NCI-H128 (cell line): ENCODE data around the gene MAP3K14.

Experiments
- DNase-seq: peaks from one replicate; lab custom pipeline; 2025; ENCODE audit not compliant: unreplicated experiment; lab: John Stamatoyannopoulos, UW

MAP3K14 gene

DNA sequence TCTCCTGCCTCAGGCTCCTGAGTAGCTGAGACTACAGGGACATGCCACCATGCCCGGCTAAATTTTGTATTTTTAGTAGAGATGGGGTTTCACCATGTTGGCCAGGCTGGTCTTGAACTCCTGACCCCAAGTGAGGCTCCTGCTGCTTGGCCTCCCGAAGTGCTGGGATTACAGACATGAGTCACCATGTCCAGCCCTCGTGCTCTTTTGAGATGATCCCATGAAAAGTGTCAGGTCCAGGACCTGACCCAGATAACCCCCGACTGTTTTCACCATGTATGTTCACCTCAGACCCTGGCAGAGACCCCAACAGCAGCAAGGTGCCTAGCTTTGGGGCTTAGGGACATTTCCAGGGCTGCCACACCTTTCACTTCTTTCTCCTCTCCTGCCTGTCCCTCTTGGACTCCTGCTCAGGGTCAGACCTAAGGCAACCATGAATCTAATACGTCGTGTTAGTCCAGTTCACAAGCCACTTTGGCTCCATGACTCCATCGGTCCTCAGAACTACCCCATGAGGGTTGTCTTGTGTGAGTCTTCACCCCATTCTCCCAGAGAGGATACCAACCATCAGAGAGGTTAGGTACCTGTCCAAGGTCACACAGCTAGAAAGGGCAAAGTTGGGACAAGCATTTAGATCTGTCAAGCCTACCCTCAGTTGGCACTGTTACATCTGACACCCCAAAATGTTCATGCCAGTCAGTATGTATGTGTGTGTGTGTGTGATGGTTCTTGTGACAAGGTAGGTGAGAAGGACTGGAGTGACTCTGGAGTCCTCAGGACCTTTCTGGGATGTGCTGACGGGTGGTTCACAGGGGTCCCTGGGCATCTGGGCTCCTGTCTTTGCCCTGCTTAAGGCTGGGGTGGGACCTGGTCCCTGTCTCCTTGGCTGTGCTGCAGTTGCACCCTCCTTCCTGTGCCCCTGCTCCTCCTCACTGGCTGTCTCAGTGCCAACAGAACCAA lies 23.1 kb upstream of the MAP3K14 start:
- DNase-seq, result no peak

DNA sequence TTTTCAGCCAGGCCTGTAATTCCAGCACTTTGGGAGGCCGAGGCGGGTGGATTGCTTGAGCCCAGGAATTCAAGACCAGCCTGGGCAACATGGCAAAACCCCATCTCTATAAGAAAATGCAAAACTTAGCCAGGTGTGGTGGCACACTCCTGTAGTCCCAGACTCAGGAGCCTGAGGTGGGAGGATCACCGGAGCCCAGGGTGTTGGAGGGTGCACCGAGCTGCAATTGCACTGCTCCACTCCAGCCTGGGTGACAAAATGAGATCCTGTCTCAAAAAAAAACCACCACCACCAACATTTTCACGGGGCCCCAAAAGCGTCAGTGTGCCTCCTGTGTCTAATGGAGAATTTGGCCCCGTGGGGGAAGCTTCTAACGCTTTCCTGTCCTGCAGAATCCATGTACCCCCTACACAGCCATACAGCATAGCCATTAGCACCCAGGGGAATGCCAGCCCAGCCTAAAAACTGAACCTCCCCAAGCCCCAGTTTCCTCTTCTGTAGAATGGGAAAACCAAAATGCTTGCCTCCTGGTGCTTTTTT lies 22.2 kb upstream of the MAP3K14 start:
- DNase-seq, result no peak

DNA sequence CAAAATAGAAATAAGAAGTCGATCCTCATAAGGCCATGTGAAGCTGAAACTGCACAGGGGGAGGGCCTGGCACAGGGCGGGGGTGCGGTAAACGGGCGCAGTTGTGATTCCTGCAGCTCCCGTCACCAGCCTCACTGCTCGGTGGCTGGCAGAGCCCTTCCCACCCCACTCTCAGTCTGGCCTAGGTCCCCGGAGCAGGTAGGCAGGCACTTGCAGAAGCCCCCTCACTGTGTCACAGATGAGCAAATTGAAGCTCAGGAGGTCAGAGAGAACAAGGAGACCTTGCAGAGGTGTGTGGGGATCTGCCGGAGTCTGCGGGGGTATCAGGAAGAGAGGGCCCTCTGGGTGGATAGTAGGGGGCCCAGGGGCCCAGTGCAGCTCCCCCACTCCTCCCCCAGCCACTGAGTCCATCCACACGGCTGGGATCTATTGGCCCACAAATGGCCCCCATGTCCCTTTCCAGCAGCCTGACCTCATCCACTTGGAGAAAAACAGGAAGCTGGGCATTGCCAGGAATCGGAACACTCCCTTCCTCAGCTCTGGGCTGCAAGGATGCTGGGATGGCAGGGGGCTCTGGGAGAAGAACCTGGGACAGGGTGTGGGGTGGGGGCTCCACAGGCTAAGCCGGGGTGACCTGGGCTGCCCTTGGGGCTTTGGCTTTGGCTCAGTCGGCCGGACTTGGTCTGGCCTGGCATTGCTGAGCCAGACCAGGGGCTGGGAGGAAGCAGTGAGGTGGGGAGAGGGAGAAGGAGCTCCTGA lies 21.4 kb upstream of the MAP3K14 start:
- DNase-seq, result no peak

DNA sequence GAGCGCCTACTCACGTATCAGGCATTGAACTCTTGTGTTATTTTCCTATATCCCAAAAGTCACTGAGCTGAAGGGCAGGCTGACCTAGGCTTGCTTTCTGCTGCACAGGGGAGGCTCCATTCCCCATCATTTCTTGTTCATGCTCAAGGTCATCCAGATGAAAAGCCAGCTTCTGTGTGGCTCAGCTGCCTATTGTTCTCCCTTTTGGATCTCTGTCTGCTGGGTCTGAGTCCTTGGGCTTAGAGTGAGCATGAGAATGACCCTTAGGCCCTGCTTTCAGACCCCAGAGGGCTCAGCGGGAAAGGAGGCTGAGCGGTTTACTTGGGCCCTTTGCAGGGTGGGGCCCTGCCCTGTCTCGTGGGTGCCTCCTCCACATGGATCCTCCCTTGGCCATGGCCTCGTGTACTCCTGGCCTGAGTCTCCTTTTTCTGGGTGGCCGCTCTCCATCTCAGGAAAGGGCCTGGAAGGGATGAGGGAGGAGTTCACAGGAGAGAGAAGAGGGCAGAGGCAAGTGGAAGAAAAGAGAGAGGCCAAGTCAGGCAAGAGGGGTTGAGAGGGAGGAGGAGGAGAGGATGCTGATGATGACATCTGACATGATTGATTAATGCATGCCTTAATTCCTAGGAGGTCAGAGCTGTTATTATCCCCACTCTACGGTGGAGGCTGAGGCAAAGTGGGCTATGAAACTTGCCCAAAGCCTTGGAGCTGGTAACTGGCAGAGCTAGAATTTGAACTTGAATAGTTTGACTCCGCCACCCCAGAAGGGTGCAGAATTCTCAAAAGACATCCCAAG lies 19.8 kb upstream of the MAP3K14 start:
- DNase-seq, result no peak

DNA sequence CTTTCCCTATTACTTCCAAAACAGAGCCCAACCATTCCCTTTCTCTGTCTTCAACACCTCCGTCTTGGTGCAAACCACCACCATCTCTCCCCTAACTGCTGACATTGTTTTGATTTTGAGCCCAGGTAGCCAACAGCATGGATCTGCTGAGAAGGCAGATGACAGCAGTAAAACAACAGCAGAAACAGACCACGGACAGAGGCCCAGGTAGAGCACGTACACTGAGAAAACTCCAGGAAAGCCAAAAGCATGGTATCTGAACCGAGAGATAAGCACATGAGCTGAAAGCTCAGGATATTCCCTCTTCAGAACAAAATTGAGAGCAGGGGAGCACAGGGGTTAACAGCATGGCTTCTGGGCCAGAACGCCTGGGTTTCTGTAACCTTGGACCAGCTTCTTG lies 18.9 kb upstream of the MAP3K14 start:
- no peak for DNase-seq

DNA sequence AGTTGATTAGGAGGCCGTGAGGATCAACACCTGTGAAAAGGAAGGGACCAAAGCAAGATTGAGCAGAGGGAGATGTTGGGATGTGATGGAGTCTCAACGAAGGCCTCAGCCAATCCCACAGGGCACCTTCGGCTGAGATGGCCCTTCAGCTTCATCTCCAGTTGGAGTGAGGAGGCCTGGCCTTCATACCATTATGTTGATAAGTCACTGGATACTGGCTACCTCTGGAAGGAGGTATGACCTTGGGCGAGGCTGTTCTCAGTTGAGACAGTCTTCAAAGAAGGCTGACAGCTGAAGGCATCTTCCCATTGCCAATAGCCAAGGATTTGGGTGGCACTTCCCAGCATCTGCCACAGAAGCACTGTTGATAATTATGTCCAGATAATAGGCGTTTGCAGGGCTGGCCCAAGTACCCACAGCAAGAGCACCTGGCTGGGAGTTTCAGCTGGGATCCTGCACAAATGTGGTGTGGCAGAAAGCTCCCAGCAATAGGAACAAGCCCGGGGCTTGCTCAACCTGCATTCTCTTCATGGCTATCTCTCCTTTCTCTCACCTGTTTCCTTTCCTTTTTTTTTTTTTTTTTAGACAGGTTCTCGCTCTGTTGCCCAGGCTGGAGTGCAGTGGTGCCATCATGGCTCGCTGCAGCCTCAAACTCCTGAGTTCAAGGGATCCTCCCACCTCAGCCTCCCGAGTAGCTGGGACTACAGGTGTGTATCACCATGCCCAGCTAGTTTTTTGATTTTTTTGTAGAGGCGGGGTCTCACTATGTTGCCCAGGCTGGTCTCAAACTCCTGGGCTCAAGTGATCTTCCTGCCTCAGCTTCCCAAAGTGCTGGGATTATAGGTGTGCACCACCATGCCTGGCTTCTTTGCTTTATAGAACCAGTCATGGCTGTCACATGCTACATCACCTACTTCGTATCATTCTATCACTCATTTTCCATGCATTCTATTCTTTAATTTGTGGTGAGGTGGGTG lies 18.2 kb upstream of the MAP3K14 start:
- DNase-seq, result no peak

DNA sequence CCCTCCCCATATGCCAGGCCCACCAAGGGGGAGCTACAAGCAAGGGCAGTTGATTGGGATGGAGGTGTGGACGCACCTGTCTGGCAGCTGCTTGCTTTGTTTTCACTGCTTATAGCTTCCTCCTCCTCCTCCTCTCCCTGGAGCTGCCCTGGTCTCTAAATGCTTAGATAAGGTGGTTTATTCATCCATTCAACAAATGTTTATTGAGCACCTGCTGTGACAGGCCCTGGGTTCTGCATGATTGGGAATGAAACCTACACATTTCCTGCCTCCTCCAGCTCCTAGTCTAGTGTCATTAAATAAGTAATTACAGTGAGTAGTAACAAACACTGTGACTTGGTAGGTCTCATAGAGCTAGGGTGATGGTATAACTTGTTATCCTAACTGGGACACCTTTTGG lies 17.4 kb upstream of the MAP3K14 start:
- no peak for DNase-seq

DNA sequence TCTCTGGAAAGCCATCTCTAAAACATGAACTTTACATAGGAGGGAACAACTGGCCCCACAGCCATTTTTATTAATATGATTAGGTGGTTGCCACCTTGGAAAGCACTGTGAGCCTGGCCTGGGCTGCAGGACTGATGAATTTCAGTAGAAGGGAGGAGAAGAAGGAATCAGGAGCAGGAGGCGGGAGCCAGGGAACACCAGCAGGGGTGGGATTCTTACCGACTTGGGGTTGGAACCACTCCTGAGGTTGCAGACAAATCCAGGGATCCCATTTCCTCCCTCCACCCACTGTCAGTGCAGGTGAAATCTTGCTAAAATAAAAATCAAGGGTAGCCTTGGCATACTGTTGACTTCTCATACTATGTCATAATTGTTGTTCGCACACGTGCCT lies 16.9 kb upstream of the MAP3K14 start:
- DNase-seq, result no peak

DNA sequence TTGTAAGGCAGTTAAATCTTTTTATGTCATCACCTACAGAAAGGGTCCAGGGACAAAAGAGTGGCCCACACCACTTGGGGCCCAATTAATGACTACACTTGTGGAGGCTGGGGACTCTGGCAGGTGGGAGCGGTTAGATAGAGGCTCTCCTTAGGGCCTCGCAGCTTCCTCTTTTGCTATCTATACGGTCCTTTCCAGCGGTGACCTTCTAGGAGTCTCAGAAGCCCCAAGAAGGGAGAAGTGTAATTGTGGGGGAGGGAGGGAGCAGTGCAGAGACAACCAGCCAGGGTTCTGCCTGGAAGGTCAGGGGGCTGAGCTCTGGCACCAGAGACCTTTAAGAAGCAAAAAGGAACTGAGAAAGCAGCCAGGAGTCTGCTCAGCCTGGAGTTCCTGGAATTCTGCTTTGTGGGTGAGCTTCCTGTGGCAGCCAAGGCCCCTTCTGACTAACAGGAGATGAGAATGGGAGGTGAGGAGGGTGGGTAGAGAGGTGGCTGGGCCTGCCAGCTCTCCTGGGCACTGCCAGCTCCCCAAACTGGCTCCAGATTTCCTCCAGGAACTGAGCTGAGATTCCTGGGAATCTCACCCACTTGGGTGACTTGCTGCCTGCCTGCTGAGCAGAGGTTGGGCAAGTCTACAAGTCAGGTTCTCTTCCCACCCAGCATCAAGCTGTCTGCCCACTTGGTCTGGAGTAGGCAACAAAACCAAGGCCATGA lies 16.3 kb upstream of the MAP3K14 start:
- DNase-seq, result no peak

DNA sequence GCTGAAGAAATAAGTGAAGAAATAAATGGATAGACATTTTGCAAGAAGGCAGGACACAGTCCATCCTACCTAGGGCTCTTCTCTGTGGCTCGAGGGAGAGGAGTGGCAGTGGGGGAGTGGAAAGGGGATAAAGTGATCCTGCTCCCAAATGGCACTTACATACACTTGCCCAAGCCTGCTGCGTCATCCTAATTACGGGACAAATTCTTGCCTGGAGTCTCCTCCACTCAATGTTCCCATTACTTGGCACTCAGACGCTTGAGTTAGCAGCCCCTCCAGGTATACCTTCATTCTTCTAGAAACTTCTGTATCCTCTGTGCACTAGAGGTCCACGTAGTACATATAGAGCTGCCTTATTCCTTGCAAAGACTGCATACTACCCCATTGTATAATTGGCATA lies 15.7 kb upstream of the MAP3K14 start:
- no peak for DNase-seq

DNA sequence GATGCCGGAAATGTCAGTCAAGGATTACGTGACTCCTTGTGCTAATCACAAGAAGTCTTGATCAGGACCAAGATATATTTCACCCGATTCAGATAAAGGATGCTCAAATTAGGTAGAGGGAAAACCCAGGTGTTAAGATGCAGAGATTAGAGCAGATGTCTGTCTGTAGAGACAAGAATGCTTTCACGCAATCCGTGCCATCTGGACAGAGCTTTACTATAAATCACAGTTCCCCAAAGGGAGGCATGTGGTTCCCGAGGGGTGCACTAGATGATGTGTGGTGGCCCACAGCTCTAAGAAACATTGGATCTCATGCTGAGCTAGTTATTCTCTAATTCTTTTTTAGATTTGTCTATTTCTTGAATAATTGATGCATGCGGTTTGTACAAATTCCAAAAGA lies 9.8 kb upstream of the MAP3K14 start:
- DNase-seq, result no peak

DNA sequence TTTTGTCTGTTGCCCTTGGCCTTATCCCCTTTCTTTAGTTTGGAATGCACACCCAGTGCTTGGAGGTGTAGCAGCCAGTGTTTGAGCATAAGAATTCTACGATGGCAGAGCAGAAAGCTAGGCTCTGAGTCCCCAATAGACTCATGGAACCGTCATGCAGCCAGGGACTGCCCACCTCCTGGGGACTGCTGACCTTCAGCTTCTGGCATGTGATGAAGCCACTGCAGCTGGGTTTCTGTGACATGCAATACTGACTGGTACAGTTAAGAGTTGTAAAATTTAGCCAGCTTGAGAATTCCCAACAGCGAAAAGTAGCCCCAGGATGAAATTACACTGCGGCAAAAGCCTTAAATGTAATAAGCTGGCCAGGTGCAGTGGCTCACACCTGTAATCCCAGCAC lies 9.0 kb upstream of the MAP3K14 start:
- no peak for DNase-seq

DNA sequence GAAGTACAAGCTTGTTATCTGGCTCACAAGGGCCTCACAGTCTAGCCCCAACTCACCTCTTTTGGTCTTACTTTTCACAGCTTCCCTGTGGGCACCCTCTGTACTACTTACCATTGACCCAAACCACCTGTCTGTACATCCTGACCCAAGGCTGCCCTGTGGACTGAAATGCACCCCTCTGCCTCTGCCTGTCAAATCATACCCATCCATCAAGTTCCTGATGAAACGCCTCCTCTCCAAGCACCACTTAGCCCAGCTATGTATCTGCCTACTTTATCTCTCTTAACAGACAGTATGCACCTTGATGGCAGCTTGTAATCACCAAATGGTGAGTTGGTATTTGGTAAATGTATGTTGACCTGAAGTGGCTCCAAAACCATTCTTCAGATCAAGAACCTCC lies 7.5 kb upstream of the MAP3K14 start:
- DNase-seq, result no peak

DNA sequence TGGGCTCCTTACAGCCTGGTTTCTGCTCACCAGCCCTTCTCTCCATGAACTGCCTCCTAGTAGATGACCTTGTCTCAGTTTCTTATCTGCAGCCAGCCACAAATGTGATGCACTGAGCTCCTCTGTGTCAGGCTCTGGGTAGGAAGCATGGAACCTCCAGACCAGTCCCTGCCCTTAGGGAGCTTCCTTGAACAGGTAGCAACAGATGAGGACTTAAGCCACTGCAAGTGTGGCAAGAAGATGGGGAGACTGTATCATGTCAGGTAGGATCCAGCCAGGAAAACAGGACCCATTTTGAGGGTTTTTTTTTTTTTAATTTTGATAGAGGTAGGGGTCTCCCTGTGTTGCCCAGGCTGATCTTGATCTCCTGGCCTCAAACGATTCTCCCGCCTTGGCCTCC lies 5.3 kb upstream of the MAP3K14 start:
- no peak for DNase-seq

DNA sequence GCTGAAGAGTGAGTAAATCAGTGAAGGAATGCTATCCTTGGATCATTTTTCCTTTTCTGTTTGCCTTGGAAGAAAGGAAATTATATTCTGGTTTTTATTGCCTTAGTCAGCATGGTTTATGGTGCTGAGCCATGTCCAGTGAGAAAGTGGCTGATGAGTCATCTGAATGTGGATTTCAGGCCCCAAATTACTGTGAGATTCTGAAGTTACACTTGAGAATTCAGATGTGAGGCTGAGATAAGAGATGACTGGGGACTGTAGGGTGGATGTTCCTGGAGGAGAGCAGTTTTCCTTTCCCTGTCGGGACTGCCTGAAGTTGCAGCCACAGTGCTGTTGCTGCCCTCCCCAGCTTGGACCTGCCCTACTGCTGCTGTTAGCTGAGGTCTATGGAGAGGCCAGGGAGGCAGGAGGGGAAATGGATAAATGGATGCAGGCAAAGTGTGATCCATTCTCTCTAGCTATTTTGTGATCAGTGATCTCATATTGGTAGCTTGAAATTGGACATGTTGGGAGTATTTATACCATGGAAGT lies 4.2 kb upstream of the MAP3K14 start:
- DNase-seq, result no peak

DNA sequence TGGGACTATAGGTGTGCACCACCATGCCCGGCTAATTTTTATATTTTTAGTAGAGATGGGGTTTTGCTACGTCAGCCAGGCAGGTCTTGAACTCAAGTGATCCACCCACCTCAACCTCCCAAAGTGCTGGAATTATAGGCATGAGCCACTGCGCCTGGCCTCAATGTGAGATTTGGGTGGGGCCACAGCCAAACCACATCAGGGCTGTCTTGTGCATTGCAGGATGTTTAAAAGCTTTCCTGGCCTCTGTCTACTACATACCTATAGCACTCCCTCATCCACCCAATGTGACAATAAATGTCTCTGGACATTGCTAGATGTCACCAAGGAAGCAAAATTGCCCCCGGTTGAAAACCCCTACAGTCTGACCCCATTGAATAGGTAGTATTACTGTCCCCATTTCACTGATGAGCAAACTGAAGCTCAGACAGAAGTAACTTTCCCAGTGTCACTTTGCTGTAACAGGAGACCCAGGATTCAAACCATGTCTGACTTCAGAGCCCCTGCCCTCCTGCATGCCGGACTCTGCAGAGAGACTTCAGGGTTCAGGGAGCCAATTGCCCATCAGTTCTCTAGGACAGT lies 3.6 kb upstream of the MAP3K14 start:
- no peak for DNase-seq

DNA sequence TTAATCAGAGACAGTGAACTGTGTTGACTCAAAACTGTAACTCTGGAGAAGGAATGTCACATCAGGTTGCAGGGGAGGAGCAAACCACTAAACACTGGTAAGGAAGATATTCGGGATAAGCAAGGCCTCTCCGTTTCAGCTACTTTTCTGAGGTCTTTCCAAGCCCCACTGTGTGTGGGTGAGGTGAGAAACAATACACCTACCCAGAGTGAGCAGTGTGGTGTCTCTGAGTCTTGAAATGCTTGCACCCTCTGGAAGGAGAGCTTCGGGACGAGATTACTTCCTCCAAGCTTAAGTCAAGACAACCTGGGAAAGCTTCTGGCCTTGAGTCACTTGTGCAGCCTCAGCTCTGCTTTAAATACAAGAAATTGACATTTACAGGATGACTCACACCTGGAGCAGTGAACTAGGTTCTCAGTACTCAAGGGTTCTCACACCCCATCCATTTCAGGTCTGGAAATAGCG lies 2.5 kb upstream of the MAP3K14 start:
- no peak for DNase-seq

DNA sequence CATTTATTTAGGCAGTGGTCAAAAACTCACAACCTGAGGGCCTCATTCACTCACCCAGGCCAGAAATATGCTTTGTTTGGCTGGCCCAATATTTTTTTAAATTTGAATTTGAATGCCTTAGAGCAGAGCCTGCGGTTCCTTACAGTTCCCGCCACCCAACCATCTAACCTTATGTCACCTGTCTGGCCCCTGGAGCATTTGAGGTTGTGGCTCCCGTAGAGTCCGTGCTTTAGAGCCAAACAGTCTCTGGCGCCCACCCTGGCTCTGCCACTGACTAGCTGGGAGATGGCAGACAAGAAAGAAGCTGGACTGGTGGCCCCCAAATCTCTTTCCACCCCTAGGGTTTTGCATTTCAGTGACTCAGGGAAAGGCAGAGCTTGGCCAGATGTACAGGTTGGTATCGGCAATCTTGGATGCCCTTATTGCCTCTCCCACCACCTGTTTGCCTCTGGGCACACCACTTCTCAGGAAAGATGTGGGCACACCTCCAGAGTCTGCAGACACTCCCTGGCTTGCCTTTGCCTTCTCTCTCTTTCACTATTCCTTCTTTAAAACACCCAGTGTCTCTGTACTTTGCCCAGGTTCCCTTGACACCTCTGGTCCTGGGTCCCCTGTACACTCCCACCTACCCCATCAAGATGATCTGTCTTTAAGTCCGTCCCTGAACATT lies 1.9 kb upstream of the MAP3K14 start:
- DNase-seq, result no peak
